GM18505 (cell line): Measurements from ENCODE around the gene GAS6.

ENCODE experiments used
- ATAC-seq: cut with Tn5 transposase; IDR thresholded peaks from one replicate; pipeline ENCODE4 v1.9.1; 2021; ENCODE audit not compliant: unreplicated experiment
- POLR2A ChIP-seq: IDR thresholded peaks from 4 replicates; pipeline ENCODE4 v1.6.1; 2011; ENCODE audit warnings: borderline replicate concordance; ENCODE audit not compliant: insufficient read depth, insufficient read length; ENCODE audit errors: extremely low read depth

Gene GAS6

GRCh38 chr13:113855012-113855921 is 8.6 kb downstream of the GAS6 start:
- no peak for TF ChIP-seq POLR2A
- ATAC-seq, result no peak

- no peak for ATAC-seq
- no peak for TF ChIP-seq POLR2A
Measured at GRCh38 chr13:113854238-113855011, 9.5 kb downstream of the GAS6 start.

- no peak for ATAC-seq
- TF ChIP-seq POLR2A, result no peak
Measured at GRCh38 chr13:113853518-113854237, 10.2 kb downstream of the GAS6 start.

- ATAC-seq, result no peak
- TF ChIP-seq POLR2A, result no peak
Measured at GRCh38 chr13:113852536-113853517, 11.0 kb downstream of the GAS6 start.

- ATAC-seq, result no peak
- TF ChIP-seq POLR2A, result no peak
Measured at GRCh38 chr13:113851826-113852535, 11.9 kb downstream of the GAS6 start.

GRCh38 chr13:113851480-113851803 is 12.4 kb downstream of the GAS6 start:
- no peak for TF ChIP-seq POLR2A
- no peak for ATAC-seq

- TF ChIP-seq POLR2A, result no peak
- ATAC-seq, result no peak
Measured at GRCh38 chr13:113850722-113851479, 13.0 kb downstream of the GAS6 start.

GRCh38 chr13:113849981-113850721 is 13.7 kb downstream of the GAS6 start:
- no peak for ATAC-seq
- no peak for TF ChIP-seq POLR2A

GRCh38 chr13:113849546-113849945 is 14.3 kb downstream of the GAS6 start:
- ATAC-seq, result no peak
- no peak for TF ChIP-seq POLR2A

GRCh38 chr13:113848431-113849260 is 15.2 kb downstream of the GAS6 start:
- TF ChIP-seq POLR2A, result no peak
- no peak for ATAC-seq
